HG02840 (cell line): ENCODE data around the gene EFCAB6.

Experiments used
- ATAC-seq: cut with Tn5 transposase; IDR thresholded peaks from one replicate; pipeline ENCODE4 v1.9.1; 2021; ENCODE audit warnings: mild to moderate bottlenecking, moderate library complexity, moderate number of reproducible peaks; ENCODE audit not compliant: unreplicated experiment, low FRiP score

Gene EFCAB6

GRCh38 chr22:43848366-43849171 is 36.5 kb upstream of the EFCAB6 start:
- ATAC-seq: no peak

GRCh38 chr22:43847376-43848289 is 35.5 kb upstream of the EFCAB6 start:
- no peak for ATAC-seq

GRCh38 chr22:43846966-43847365 is 34.9 kb upstream of the EFCAB6 start:
- no peak for ATAC-seq

- no peak for ATAC-seq
Observed at GRCh38 chr22:43845981-43846380, 33.9 kb upstream of the EFCAB6 start.

GRCh38 chr22:43844560-43845545 is 32.7 kb upstream of the EFCAB6 start:
- ATAC-seq: no peak

GRCh38 chr22:43843783-43844530 is 31.9 kb upstream of the EFCAB6 start:
- no peak for ATAC-seq

GRCh38 chr22:43841742-43842141 is 29.6 kb upstream of the EFCAB6 start:
- no peak for ATAC-seq

GRCh38 chr22:43840851-43841250 is 28.7 kb upstream of the EFCAB6 start:
- ATAC-seq: no peak

GRCh38 chr22:43840431-43840830 is 28.3 kb upstream of the EFCAB6 start:
- ATAC-seq: no peak

- ATAC-seq: no peak
Observed at GRCh38 chr22:43839781-43840180, 27.7 kb upstream of the EFCAB6 start.

GRCh38 chr22:43838571-43839307 is 26.6 kb upstream of the EFCAB6 start:
- ATAC-seq: no peak

- ATAC-seq: no peak
Observed at GRCh38 chr22:43838161-43838560, 26.1 kb upstream of the EFCAB6 start.

- no peak for ATAC-seq
Observed at GRCh38 chr22:43837666-43838065, 25.6 kb upstream of the EFCAB6 start.

- no peak for ATAC-seq
Observed at GRCh38 chr22:43835736-43836135, 23.6 kb upstream of the EFCAB6 start.

GRCh38 chr22:43835166-43835565 is 23.1 kb upstream of the EFCAB6 start:
- no peak for ATAC-seq

- no peak for ATAC-seq
Observed at GRCh38 chr22:43833286-43834240, 21.5 kb upstream of the EFCAB6 start.

GRCh38 chr22:43832393-43833265 is 20.5 kb upstream of the EFCAB6 start:
- no peak for ATAC-seq
